ENCODE data around the gene KRT33A. TPM values are rescaled to one million over a fixed set of nuclear protein-coding genes. Genes with fewer than 3 reads are reported as not detected.

Gene KRT33A
- total and polyA plus RNA-seq, 12 donors, result not detected

DNA sequence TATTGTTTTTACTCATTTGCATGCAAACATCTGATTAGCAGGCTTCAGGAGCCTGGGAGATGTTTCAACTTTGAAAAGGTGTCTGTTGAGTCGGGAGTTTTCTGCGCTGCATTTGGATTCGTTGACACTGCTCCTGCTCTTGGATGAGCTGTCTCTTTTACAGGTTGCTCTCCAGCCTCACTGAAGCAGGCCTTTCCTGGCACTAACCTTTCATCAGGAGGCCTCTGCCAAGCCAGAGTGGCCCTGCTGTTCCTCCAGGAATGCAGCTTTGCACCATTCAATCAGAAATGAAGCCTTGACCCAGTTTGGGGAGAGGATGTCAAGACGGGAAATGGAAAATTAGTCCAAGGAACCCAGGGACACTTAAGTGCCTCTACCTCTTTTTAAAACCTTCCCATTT lies 47.6 kb downstream of the KRT33A start:
- no peak for DNase-seq
- Histone ChIP-seq H3K27ac (peak overlapping the region in 3 of 10 donors; percentile 5 to 39 (median 26)), H3K4me1 (peaks cover 0 to 10% (median 6%) of the 10 kb centered on the region in 9 donors), H3K27me3 (peaks cover 0 to 13% (median 4%) of the 10 kb centered on the region in 7 donors), H3K9me3 (peaks cover 0 to 20% (median 0%) of the 10 kb centered on the region in 11 donors), H3K4me3 (no peak overlapping the region), H3K36me3 (no peaks in the 10 kb centered on the region)
- intact Hi-C loops (cut with DNase I), result loop anchor here in 1 of 10 donors (1.0 to 10.0 kb wide), 2 partner anchors 161 to 192 kb away; no protein-coding TSS in a partner anchor
- TF ChIP-seq, protein P1, sequence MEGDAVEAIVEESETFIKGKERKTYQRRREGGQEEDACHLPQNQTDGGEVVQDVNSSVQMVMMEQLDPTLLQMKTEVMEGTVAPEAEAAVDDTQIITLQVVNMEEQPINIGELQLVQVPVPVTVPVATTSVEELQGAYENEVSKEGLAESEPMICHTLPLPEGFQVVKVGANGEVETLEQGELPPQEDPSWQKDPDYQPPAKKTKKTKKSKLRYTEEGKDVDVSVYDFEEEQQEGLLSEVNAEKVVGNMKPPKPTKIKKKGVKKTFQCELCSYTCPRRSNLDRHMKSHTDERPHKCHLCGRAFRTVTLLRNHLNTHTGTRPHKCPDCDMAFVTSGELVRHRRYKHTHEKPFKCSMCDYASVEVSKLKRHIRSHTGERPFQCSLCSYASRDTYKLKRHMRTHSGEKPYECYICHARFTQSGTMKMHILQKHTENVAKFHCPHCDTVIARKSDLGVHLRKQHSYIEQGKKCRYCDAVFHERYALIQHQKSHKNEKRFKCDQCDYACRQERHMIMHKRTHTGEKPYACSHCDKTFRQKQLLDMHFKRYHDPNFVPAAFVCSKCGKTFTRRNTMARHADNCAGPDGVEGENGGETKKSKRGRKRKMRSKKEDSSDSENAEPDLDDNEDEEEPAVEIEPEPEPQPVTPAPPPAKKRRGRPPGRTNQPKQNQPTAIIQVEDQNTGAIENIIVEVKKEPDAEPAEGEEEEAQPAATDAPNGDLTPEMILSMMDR (IDR thresholded peaks at IDR 0.05), result no peak
- no peak for ATAC-seq
- 76 to 81% methylated on average over 4 of the region's 4 CpGs for WGBS, 2 donors

DNA sequence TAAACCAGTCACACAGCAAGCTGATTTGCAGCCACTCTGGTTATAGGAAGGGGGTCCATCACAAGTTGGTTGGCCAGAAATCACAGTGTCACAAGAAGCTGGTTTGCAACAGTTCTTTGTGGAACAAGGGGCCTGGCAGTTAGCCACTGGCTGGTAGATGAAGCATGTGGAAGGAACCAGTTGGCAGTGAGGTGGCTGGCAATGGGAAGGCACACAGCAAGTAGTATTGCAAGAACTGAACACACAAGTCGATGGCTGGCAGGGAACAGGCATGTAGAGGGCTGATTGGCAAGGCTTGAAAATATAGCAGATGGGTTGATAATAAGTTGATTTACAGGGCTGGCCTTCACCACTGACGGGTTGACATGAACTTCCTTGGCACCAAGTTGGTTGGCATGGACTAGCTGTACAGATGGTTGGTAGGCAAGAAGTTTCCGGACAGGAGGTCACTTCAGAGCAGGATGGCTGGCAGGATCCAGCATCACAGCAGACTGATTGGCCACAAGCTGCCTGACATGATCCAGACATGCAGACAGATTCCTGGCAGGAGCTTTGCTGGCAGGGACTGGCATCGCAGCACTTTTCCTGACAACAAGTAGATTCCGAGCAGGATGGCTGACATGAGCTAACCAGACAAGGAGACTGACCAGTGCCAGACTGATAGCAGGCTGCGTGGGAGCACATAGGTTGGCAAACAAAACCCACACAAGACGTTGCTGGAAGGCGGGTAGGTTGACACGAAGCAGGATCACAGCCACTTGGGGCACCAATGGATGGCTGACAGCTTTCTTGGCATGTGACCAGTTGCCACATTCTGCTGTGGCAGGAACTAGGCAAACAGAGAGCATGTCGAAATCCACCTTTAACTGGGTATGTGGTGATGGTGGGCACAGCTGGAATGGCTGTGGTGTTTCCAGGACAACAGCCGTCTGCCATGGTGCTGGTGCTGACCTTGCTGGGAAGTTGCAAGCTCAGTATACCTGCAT lies 48.4 kb downstream of the KRT33A start, which contains the start of gene KRTAP29-1:
Gene KRTAP29-1, minus strand, starts transcription at position 936 of the 986 bp plus-strand sequence. Its CDS starts 0 bp downstream, at position 936.
- TF ChIP-seq, protein P1 (IDR thresholded peaks at IDR 0.05), result no peak
- Histone ChIP-seq H3K36me3 (no peaks in the 10 kb centered on the region), H3K27me3 (peaks cover 0 to 13% (median 0%) of the 10 kb centered on the region in 7 donors), H3K9me3 (peaks cover 0 to 20% (median 0%) of the 10 kb centered on the region in 11 donors), H3K27ac (peak within 1 kb of the TSS in 3 of 10 donors; percentile 5 to 39 (median 26)), H3K4me3 (no peak within 1 kb of the TSS), H3K4me1 (peaks cover 0 to 10% (median 4%) of the 10 kb centered on the region in 9 donors)
- intact Hi-C loops (cut with DNase I), result loop anchor here in 1 of 10 donors (1.0 to 10.0 kb wide), 2 partner anchors 162 to 193 kb away; no protein-coding TSS in a partner anchor
- ATAC-seq (peak; percentile 87 to 98 (median 95)), DNase-seq (peak; percentile 51 to 78)
- WGBS, 2 donors, result 36 to 41% methylated on average over 11 of the region's 11 CpGs

DNA sequence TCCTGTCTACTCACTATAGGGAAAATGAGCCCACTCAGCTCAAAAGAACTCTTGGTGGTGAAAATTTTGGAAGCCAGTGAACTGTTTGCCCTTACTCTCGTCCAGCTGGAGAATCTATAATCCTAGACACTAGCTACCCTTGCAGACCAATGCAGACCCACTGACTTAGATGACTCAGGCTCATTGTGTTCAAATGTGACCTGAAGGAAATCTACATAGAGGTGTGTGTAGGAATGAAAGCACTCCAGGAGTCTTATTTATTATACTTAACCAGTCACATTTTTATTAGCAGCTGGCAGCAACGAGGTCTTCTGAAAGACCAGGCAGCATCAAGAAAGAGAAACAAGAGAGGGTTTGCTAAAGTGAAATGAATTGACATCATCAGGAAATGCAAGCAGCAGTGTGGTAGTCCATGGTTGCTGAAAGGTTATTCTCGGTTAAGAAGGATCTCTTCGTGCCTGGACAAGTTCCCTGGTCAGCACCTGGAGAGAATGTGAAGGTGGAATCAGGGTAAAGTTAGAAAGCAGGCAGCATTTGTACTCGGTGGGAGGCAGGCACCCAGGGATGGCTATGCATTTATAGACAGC lies 49.3 kb downstream of the KRT33A start:
- no peak for ATAC-seq
- WGBS, 2 donors, result 67 to 69% methylated on average over 5 of the region's 5 CpGs
- Histone ChIP-seq H3K4me1 (peaks cover 0 to 10% (median 4%) of the 10 kb centered on the region in 9 donors), H3K9me3 (peaks cover 0 to 20% (median 0%) of the 10 kb centered on the region in 11 donors), H3K27me3 (peaks cover 0 to 6% (median 0%) of the 10 kb centered on the region in 7 donors), H3K27ac (no peak overlapping the region), H3K36me3 (no peaks in the 10 kb centered on the region), H3K4me3 (no peak overlapping the region)
- intact Hi-C loops (cut with DNase I), result loop anchor here in 1 of 10 donors (10.0 kb wide), 1 partner anchor 194 kb away; no protein-coding TSS in a partner anchor
- no peak for DNase-seq
- TF ChIP-seq, protein P1 (IDR thresholded peaks at IDR 0.05), result no peak
